NCI-H146 (cell line): ENCODE results near the gene LRRN1.

Source experiments
- DNase-seq: peaks from one replicate; lab custom pipeline; 2025; lab: John Stamatoyannopoulos, UW

LRRN1 gene

GRCh38 chr3:3799173-3800079 lies at the start of gene LRRN1:
LRRN1 (plus strand) TSS chr3:3799431; CDS start chr3:3844642, 45,211 bp downstream.
- peak; percentile 86 for DNase-seq

DNA sequence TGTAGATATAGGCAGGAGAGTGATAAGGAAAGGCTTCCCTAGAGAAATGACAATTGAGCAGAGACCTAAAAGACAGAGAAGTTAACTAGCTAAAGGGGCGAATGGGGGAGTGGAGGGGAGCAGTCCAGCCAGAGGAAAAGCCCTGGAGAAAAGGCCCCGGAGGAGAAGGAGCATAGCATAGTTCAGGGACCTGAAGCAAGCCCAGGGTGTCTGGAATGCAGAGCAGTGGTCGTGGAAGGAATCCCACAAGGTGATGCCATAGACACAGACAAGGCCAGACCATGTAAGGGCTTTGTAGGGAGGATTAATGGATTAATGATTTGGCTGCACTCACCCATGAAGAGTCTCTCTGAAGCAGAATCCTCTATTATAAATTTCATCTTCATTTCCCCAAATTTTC lies 45.8 kb upstream of the LRRN1 start:
- no peak for DNase-seq

- DNase-seq, result peak; percentile 82
Observed at GRCh38 chr3:3765661-3766060, 33.6 kb upstream of the LRRN1 start.

DNA sequence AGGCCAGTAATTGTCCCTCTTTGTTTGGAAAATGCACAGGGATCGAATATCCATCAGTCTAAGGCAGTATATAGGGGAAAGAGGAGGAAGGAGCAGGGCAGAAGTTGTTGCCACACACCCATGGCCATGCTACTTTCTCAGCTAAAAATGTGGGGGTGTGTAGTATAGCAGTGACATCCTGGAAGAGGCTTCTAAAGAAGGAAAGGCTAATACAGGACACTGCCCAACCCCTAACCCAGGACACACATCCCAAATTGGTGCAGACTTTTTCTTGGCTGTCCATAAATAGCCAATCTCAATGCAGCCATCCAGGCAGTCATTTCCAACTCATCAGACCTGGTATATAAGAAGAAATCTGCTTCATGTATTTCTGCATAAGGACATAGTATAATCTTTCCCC lies 33.1 kb upstream of the LRRN1 start:
- no peak for DNase-seq

- DNase-seq, result no peak
Observed at GRCh38 chr3:3771094-3771493, 28.1 kb upstream of the LRRN1 start.

- DNase-seq, result no peak
Observed at GRCh38 chr3:3771567-3771966, 27.7 kb upstream of the LRRN1 start.

GRCh38 chr3:3772338-3772737 lies 26.9 kb upstream of the LRRN1 start:
- no peak for DNase-seq

- DNase-seq, result peak; percentile 22
Observed at GRCh38 chr3:3772920-3773319, 26.3 kb upstream of the LRRN1 start.

- DNase-seq, result no peak
Observed at GRCh38 chr3:3776607-3777006, 22.6 kb upstream of the LRRN1 start.

DNA sequence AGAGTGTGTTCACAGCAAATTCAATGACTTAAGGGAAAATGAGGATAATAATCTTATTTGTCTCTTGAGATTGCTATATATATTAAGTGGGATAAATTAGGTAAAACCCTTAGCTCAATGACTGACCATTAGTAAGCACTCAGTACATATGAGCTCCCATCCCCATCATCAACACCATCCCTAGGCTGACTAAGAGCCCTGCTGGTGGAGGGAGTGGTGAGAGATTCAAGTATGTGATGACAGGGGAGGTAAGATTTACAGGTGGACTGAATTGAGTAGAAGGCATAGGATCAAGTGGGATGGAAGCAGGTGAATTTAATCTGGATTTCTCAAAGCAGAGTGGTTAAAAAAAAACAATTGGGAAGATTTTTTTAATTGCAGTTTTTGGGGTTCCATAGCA lies 21.0 kb upstream of the LRRN1 start:
- no peak for DNase-seq

DNA sequence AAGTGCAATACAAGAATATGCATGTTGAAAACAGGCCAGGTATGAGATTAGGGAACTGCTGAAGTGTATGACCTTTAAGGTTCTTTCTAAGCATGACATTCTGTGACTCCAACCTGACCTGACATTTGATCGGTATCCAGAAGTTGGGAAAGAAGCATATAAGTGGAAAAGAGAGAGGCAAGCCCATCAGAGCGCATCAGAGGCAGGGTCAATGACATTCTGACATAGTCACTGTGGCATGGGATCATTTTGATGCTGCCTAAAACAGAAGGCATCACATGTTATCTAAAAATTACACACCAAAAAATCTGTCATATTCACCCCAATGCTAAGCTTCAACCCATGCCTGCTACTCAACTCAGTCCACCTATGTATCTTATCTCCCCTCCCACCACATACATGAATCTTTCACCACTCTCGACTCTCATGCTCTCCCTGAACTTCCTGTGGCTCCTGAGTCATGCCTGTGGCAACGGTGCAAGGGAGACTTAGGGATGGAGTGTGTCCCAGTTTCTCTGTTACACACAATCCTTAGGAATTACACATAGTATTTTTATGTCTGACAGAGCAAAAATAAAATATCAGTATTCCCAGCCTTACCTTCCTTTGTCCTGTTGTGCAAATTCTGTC lies 20.5 kb upstream of the LRRN1 start:
- no peak for DNase-seq

DNA sequence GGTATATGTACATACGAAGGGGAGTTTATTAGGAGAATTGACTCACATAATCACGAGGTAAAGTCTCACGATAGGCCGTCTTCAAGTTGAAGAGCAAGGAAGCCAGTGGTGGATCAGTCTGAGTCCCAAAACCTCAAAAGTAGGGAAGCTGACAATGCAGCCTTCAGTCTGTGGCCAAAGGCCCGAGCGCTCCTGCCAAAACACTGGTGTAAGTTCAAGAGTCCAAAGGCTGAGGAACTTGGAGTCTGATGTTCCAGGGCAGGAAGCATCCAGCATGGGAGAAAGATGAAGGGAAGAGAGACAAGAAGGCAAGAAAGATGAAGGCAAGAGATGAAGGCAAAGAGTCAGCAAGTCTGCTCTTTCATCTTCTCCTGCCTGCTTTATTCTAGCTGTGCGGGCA lies 16.8 kb upstream of the LRRN1 start:
- no peak for DNase-seq

DNA sequence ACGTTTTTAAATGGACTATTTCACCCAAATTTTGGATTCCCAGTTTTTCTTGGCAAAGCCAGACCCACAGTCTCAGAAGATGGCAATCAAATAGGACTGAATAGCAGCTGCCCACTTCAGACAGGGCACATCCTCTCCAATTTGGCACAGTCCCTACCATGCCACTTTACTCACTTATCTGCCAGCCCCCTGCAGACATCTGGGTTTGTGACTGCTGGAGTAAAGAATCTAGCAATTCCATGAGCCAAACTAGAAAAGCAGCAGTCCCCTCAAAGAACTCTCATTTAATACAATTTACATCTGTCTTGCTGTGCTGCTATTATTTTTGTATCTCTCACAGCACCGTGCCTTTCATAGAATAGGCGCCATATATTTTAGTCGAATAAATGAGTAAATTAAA lies 16.0 kb upstream of the LRRN1 start:
- no peak for DNase-seq

DNA sequence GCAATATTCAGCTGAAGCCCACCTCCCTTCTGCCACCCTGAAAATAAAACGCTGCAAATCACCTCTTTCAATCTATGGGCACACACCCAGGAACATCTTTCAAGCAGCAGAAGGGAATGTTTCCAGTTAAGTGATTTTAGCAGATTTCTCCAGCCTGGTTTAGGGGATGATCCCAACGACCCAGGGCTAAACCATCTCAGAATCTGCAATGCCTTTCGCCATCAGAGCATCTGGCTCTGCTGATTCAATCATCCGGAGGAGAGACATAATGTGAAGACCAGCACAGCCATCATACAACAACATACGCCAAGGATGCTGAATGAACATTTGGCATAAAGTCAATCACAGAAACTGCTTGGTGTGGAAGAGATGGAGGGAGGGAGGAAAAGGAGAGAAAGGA lies 15.5 kb upstream of the LRRN1 start:
- no peak for DNase-seq

GRCh38 chr3:3792391-3792790 lies 6.8 kb upstream of the LRRN1 start:
- no peak for DNase-seq

DNA sequence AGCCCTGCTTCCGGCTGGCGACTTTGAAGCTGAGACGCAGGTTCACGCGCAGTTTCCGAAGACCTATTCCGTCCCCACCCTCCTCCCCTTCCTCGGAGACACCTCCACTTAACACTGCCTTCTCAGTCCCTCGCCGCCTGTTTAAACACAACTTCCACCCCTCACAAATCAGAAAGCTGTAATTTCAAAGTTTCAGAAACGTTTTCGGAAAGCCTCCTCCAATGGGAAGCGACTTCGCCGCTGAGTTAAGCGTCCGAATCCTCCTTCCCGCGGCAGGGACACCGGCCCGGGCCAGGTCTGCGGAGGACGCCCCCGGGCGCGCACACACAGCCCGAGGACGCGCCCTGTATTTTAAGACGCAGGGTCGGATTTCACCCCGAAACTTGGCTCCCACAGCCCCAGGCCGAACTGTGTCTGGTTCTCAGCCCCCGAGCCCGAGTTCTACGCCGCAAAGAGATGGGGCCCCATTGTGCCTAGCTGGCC lies 559 bp upstream of the LRRN1 start:
- DNase-seq, result peak; percentile 39

GRCh38 chr3:3800080-3800455 lies 837 bp downstream of the LRRN1 start:
- DNase-seq, result peak; percentile 6

DNA sequence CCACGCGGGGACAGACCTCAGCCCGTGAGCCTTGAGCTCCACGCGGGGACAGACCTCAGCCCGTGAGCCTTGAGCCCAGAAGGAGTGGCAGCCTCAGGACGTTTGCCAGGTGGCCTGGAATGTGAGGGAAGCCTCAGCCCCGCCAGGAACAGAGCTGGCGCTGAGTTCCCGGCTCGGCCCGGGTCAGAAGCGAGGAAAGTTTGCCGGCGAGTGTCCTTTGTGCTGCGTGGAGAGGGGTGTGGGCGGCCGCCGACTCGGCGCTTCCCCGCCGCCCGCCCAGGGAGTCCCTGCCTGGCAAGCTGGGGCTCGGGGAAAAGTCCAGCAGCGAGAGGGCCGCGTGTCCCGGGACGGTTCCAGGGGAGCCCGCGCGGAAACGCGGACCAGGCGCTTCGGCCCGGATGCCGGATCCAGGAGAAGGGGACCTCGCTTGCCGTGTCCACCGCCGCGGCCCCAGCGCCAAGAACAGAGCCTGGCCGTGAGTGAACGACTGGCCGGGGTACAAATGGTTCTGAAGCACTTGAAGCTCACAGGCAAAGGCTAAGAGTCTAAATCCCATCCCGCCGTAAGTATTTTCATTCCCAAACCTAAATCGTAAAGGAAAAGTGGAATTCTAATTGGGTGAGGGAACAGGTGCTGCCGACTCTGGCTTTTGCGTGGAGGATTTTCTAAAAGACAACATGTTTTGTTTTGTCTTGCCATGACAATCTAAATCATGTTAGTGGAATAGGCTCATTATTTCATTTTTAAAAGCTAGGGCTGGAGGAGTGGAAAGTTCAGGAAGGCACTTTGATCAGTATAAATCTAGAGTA lies 1.7 kb downstream of the LRRN1 start:
- no peak for DNase-seq

DNA sequence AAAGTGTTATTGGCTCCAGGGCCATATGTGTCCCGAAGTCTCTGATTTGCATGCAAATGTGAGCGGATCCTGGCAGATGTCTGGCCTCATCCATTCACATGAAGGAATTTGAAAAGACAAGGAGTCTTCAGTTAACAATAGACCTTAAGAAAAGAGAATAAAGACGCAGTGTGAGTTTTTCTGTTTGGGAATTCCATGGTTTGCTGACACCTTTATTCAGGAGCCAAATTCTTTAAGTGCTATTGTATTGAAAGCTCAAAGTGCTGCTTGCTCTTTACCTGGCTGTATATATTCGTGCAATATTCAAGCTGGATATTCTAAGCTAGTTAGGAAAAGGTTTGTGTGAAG lies 2.2 kb downstream of the LRRN1 start:
- DNase-seq, result no peak

DNA sequence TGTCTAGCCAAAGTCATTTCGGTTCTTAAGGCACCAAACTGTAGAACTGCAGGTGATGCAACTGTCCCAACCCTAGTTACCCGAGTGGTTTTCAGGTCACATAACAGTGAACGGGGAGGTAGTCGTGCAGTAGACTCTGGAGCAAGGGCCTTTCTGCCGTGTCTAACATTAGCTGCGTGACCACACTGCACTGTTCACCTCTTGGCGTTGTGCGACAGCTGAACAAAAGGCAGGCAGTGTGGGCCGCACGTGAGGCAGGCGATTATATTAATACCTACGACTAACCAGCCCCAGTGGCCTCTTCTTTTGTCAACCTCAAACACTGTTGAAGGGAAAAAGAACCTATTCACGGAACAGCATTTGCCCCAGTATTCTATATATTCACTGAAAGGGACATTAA lies 2.8 kb downstream of the LRRN1 start:
- no peak for DNase-seq

DNA sequence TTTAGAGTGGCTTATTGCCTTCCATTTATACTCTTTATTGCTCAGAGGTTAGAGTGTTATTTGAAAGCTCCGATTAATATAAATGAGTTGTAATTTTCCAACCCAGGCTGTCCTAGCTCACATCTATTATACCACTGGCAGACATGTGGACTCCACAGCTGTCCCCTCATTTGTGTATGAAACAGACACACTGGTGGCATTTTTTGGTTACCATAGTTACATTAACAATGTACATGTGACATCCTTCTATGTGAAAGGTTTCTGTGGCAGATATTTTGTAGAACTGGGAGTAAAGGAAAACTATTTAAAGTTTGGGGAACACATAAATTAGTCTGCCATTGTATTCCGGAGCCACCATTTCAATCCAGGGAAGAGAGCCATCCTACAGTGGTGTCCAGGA lies 5.3 kb downstream of the LRRN1 start:
- no peak for DNase-seq

- DNase-seq, result no peak
Observed at GRCh38 chr3:3806092-3806491, 6.9 kb downstream of the LRRN1 start.

GRCh38 chr3:3806856-3807255 lies 7.6 kb downstream of the LRRN1 start:
- no peak for DNase-seq
